Adrenal gland (tissue), 5 donors: ENCODE data around the gene NOX4.
"Not testable (repeated sequence)": the region's sequence is repeated elsewhere in the genome, so short reads cannot be mapped to it uniquely, and the experiment has no call there.

Source experiments
- POLR2A ChIP-seq, 2 donors: fragments of 450-650 bp; IDR thresholded peaks; one replicate each; pipeline ENCODE4 v1.6.1; 2017; ENCODE audit warnings: antibody characterized with exemption in 2 of 2, mild to moderate bottlenecking in 2 of 2, moderate library complexity in 1 of 2
- TF ChIP-seq, protein P1 (sequence below), 6 experiments: fragments of 450-650 bp in 4 of 6; fragments of 200-600 bp in 2 of 6; sonication (generic) in 1 of 6; IDR thresholded peaks; 1 replicate in 5 of 6; 2 replicates in 1 of 6; pipeline versions ENCODE4 v1.5.1 to v1.8.0; 2016 to 2021; ENCODE audit warnings: antibody characterized with exemption in 6 of 6, mild to moderate bottlenecking in 2 of 6, moderate library complexity in 1 of 6
- donor health status: DM: no; HTN: no; CAD: no.

DNA sequence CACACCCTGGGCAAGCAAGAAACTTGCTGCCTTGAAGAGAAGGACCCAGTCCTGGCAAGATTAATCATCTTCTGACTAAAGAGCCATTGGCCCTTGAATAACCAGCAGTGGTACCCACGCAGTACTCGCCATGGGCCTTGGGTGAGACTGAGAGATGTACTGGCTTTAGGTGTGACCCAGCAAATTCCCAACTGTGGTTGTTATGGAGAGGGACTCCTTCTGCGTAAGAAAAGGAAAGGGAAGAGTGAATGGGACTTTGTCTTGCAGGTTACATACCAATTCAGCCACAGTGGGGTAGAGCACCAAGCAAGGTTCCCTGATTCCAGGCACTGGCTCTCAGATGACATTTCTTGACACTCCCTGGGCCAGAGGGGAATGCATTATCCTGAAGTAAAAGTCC lies 80.1 kb downstream of the NOX4 start:
- TF ChIP-seq POLR2A (IDR thresholded peaks at IDR 0.05) = not testable (repeated sequence)
- TF ChIP-seq, protein P1, sequence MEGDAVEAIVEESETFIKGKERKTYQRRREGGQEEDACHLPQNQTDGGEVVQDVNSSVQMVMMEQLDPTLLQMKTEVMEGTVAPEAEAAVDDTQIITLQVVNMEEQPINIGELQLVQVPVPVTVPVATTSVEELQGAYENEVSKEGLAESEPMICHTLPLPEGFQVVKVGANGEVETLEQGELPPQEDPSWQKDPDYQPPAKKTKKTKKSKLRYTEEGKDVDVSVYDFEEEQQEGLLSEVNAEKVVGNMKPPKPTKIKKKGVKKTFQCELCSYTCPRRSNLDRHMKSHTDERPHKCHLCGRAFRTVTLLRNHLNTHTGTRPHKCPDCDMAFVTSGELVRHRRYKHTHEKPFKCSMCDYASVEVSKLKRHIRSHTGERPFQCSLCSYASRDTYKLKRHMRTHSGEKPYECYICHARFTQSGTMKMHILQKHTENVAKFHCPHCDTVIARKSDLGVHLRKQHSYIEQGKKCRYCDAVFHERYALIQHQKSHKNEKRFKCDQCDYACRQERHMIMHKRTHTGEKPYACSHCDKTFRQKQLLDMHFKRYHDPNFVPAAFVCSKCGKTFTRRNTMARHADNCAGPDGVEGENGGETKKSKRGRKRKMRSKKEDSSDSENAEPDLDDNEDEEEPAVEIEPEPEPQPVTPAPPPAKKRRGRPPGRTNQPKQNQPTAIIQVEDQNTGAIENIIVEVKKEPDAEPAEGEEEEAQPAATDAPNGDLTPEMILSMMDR (IDR thresholded peaks at IDR 0.05) = not testable (repeated sequence)
